NCI-H345 treated with DMSO at 0.1 percent for 48 hours (cell line): ENCODE results near the gene MAFB.

ENCODE experiments used
- DNase-seq: peaks from one replicate; lab custom pipeline; 2025; ENCODE audit not compliant: unreplicated experiment; lab: John Stamatoyannopoulos, UW

The MAFB gene

GRCh38 chr20:40703975-40704530, 15.0 kb upstream of the MAFB start:
- no peak for DNase-seq

GRCh38 chr20:40702504-40702903, 13.5 kb upstream of the MAFB start:
- DNase-seq, result no peak

- no peak for DNase-seq
Measured at GRCh38 chr20:40698744-40699143, 9.7 kb upstream of the MAFB start.

GRCh38 chr20:40698281-40698680, 9.2 kb upstream of the MAFB start:
- no peak for DNase-seq

- DNase-seq, result no peak
Measured at GRCh38 chr20:40697541-40697940, 8.5 kb upstream of the MAFB start.

- no peak for DNase-seq
Measured at GRCh38 chr20:40695214-40695613, 6.2 kb upstream of the MAFB start.

- DNase-seq, result no peak
Measured at GRCh38 chr20:40694246-40694645, 5.2 kb upstream of the MAFB start.

- DNase-seq, result no peak
Measured at GRCh38 chr20:40692240-40693011, 3.4 kb upstream of the MAFB start.

GRCh38 chr20:40691566-40692239, 2.7 kb upstream of the MAFB start:
- DNase-seq, result no peak

- no peak for DNase-seq
Measured at GRCh38 chr20:40690836-40691565, 2.0 kb upstream of the MAFB start.

- DNase-seq, result peak; percentile 87
Measured at GRCh38 chr20:40689943-40690835, 1.2 kb upstream of the MAFB start.

GRCh38 chr20:40688129-40689099, 622 bp downstream of the MAFB start:
- peak; percentile 28 for DNase-seq

- DNase-seq, result no peak
Measured at GRCh38 chr20:40687384-40688128, 1.5 kb downstream of the MAFB start.

- DNase-seq, result no peak
Measured at GRCh38 chr20:40686893-40687292, 2.1 kb downstream of the MAFB start.

- no peak for DNase-seq
Measured at GRCh38 chr20:40686434-40686882, 2.6 kb downstream of the MAFB start.

GRCh38 chr20:40685349-40685748, 3.7 kb downstream of the MAFB start:
- no peak for DNase-seq

- DNase-seq, result no peak
Measured at GRCh38 chr20:40683894-40684268, 5.2 kb downstream of the MAFB start.

- no peak for DNase-seq
Measured at GRCh38 chr20:40683221-40683893, 5.7 kb downstream of the MAFB start.
